CD14-positive monocyte (primary cell): Measurements from ENCODE around the gene ZIC1. TPM values are rescaled to one million over a fixed set of nuclear protein-coding genes. Genes with fewer than 3 reads are reported as not detected.

Experiments
- DNase-seq, 3 donors: peaks; one replicate each; pipeline ENCODE4 v3.0.0-alpha.2; 2011 to 2022
- H2AFZ ChIP-seq: 2 replicates; pipeline ENCODE4 v1.6.0; 2012; ENCODE audit warnings: mild to moderate bottlenecking, low read depth, low read length, inconsistent platforms; ENCODE audit not compliant: insufficient read depth, poor library complexity, severe bottlenecking
- H3K27ac ChIP-seq, 2 donors: 1 replicate in 1 of 2; 2 replicates in 1 of 2; pipeline ENCODE4 v1.5.1; 2012 to 2013; ENCODE audit warnings: low read length in 2 of 2, control low read depth in 1 of 2, inconsistent platforms in 1 of 2, low read depth in 1 of 2, mild to moderate bottlenecking in 1 of 2
- H3K27me3 ChIP-seq, 2 donors: one replicate each; pipeline versions ENCODE4 v1.6.0 to v1.6.1; 2011 to 2013; ENCODE audit warnings: low read length in 2 of 2; ENCODE audit not compliant: control insufficient read depth in 2 of 2, insufficient read depth in 2 of 2
- H3K36me3 ChIP-seq, 2 donors: replicated peaks in 1 of 2; 1 replicate in 1 of 2; 2 replicates in 1 of 2; pipeline versions ENCODE4 v1.5.1 to v1.6.1; 2012 to 2013; ENCODE audit warnings: low read length in 2 of 2, control low read depth in 1 of 2, inconsistent platforms in 1 of 2, mild to moderate bottlenecking in 1 of 2; ENCODE audit not compliant: insufficient read depth in 2 of 2, control insufficient read depth in 1 of 2
- H3K4me1 ChIP-seq, 2 donors: 1 replicate in 1 of 2; 2 replicates in 1 of 2; pipeline versions ENCODE4 v1.5.1 to v1.6.1; 2012 to 2013; ENCODE audit warnings: low read length in 2 of 2, control low read depth in 1 of 2, inconsistent platforms in 1 of 2, mild to moderate bottlenecking in 1 of 2, moderate library complexity in 1 of 2; ENCODE audit not compliant: insufficient read depth in 2 of 2, control insufficient read depth in 1 of 2
- H3K4me2 ChIP-seq: replicated peaks from 2 replicates; pipeline ENCODE3; 2012; ENCODE audit warnings: low read length, moderate library complexity, mild to moderate bottlenecking; ENCODE audit not compliant: poor library complexity, severe bottlenecking; ENCODE audit errors: extremely low read depth
- H3K4me3 ChIP-seq, 3 experiments: fragments of 200-600 bp in 1 of 3; sonication (generic) in 1 of 3; replicated peaks in 1 of 3; 1 replicate in 2 of 3; 2 replicates in 1 of 3; pipeline ENCODE4 v1.5.1; 2011 to 2013; ENCODE audit warnings: low read length in 3 of 3, mild to moderate bottlenecking in 3 of 3, control low read depth in 2 of 3, low read depth in 2 of 3, inconsistent platforms in 1 of 3, moderate library complexity in 1 of 3
- H3K79me2 ChIP-seq: 2 replicates; pipeline ENCODE4 v1.6.0; 2012; ENCODE audit warnings: mild to moderate bottlenecking, control low read depth, inconsistent platforms, low read length, moderate library complexity; ENCODE audit not compliant: insufficient read depth
- H3K9ac ChIP-seq: 2 replicates; pipeline ENCODE4 v1.6.0; 2017; ENCODE audit warnings: low read length, mild to moderate bottlenecking; ENCODE audit not compliant: insufficient read depth, poor library complexity, severe bottlenecking
- H3K9me3 ChIP-seq, 2 donors: replicated peaks in 1 of 2; 1 replicate in 1 of 2; 2 replicates in 1 of 2; pipeline versions ENCODE4 v1.5.1 to v1.6.1; 2012 to 2013; ENCODE audit warnings: low read length in 2 of 2, control low read depth in 1 of 2; ENCODE audit not compliant: control insufficient read depth in 1 of 2, insufficient read depth in 1 of 2
- H4K20me1 ChIP-seq: 2 replicates; pipeline ENCODE4 v1.6.0; 2012; ENCODE audit warnings: mild to moderate bottlenecking, low read length, control low read depth, moderate library complexity; ENCODE audit not compliant: insufficient read depth
- H3K27ac Mint-ChIP-seq, 7 donors: one replicate each; pipeline ENCODE4 v1.8.0; 2020; ENCODE audit warnings: mild to moderate bottlenecking in 7 of 7, mixed read lengths in 7 of 7, moderate library complexity in 6 of 7, inconsistent platforms in 2 of 7
- H3K27me3 Mint-ChIP-seq, 3 donors: one replicate each; pipeline ENCODE4 v1.8.0; 2021 to 2022; ENCODE audit warnings: low read depth in 3 of 3, mild to moderate bottlenecking in 3 of 3, mixed read lengths in 3 of 3, moderate library complexity in 3 of 3, inconsistent platforms in 1 of 3
- H3K36me3 Mint-ChIP-seq, 2 donors: one replicate each; pipeline ENCODE4 v1.8.0; 2020; ENCODE audit warnings: mixed read lengths in 2 of 2, inconsistent platforms in 1 of 2, mild to moderate bottlenecking in 1 of 2
- H3K4me1 Mint-ChIP-seq: one replicate; pipeline ENCODE4 v1.8.0; 2020; ENCODE audit warnings: mild to moderate bottlenecking, mixed read lengths
- H3K4me3 Mint-ChIP-seq, 2 donors: one replicate each; pipeline ENCODE4 v1.8.0; 2020; ENCODE audit warnings: mild to moderate bottlenecking in 2 of 2, mixed read lengths in 2 of 2, moderate library complexity in 1 of 2
- H3K9me3 Mint-ChIP-seq, 7 donors: one replicate each; pipeline ENCODE4 v1.8.0; 2020 to 2022; ENCODE audit warnings: mixed read lengths in 7 of 7, mild to moderate bottlenecking in 6 of 7, moderate library complexity in 6 of 7, inconsistent platforms in 2 of 7
- CTCF ChIP-seq: fragments of 200-600 bp; IDR thresholded peaks from one replicate; pipeline ENCODE4 v1.8.0; 2022; ENCODE audit warnings: antibody characterized with exemption, mild to moderate bottlenecking
- WGBS: methylation state at CpG from one replicate; pipeline ENCODE4 v1.1.5; 2013; ENCODE audit warnings: missing lambda C conversion rate; ENCODE audit not compliant: insufficient coverage; 5-methylcytosine and 5-hydroxymethylcytosine counted together
- intact Hi-C, 2 donors: fragments of 100-400 bp; cut with micrococcal nuclease; formaldehyde crosslinking; loops; one replicate each; pipeline versions ENCODE4 v1.15.0 to v1.15.1; 2023
- polyA plus RNA-seq, 3 donors: library from polyadenylated mRNA; depleted of rRNA in 1 of 3; unstranded in 2 of 3; stranded (reverse) in 1 of 3; fragments of 300-500 nt in 2 of 3; fragments of >200 nt in 1 of 3; fragmentation: Illumina TruSeq in 2 of 3; gene quantifications; 1 replicate in 2 of 3; 2 replicates in 1 of 3; pipeline ENCODE4 v1.2.3, GENCODE V29; 2012 to 2021

Gene ZIC1
- polyA plus RNA-seq, 3 donors: not detected

DNA sequence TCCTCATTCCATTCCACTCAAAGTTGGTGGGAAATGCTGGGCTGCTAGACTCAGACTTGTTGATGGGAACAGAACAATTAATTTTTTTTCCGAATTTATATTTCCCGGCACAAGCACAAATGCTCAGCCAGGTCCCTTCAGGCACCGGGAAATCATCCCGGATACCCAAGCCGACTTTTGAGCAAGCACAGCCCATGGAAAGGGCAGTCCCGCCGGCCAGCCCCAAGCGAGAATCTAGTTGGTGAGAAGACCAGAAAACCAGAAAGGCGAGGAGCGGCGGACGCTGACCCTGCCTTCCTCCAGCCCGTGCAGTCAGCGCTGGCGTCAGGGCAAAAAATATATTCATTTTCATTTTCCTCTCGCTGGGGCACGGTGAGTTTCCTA is 2.1 kb upstream of the ZIC1 start:
- Histone ChIP-seq H3K36me3 (no peaks in the 10 kb centered on the region), H3K9me3 (peaks cover 29 to 90% of the 10 kb centered on the region in 2 donors), H3K27me3 (peaks cover 78 to 98% of the 10 kb centered on the region in 2 donors), H3K4me3 (no peak overlapping the region), H3K4me1 (peaks cover 0 to 10% of the 10 kb centered on the region in 2 donors), H4K20me1 (no peaks in the 10 kb centered on the region), H3K4me2 (no peak overlapping the region), H2AFZ (no peak overlapping the region), H3K79me2 (no peaks in the 10 kb centered on the region), H3K9ac (no peak overlapping the region), H3K27ac (no peak overlapping the region)
- peak overlapping the region in 1 of 2 donors; percentile 73 for H3K4me3 Mint-ChIP-seq
- H3K27ac Mint-ChIP-seq: no peak overlapping the region
- peaks cover 92 to 98% (median 97%) of the 10 kb centered on the region in 3 donors for H3K27me3 Mint-ChIP-seq
- 5% methylated on average over 9 of the region's 17 CpGs for WGBS
- DNase-seq: no peak
- H3K4me1 Mint-ChIP-seq: peaks cover 18% of the 10 kb centered on the region
- peaks cover 18 to 39% of the 10 kb centered on the region in 2 donors for H3K36me3 Mint-ChIP-seq
- intact Hi-C loops: no loop called here
- no peak for TF ChIP-seq CTCF
- H3K9me3 Mint-ChIP-seq: peaks cover 29 to 84% (median 77%) of the 10 kb centered on the region in 7 donors

DNA sequence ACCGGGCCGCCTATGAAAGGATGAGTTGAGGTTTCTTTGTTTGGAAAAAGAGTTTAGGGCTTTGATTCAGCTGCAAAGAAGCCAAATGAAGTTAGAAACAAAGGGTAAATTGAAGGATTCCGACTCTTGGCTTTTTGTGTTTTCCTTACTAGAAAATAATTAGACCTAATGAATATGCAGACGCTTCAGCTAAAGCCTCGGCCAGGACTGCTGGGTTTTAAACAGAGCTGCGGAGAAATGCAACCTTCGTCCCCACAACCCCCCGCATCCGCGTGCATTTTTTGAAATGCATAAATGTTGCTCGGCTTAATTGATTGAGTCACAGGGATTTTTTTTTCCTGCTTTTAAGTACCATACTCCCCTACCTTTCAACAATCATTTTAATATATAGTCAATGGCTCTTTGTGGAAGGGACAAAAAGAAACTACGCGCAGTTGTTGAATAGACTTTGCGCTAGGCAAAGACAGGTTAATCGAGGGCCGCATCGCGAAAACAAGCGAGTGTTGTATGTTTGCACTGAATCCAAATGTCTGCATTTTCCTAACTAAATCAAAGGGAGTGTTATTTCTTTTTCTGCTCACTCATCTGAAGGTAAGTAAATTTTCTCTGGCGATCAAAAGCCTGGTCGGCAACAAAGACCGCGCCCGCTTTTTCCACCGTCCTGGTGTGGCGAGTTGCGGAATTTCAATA is 1.5 kb upstream of the ZIC1 start:
- H3K4me3 Mint-ChIP-seq: peak overlapping the region in 1 of 2 donors; percentile 73
- intact Hi-C loops: no loop called here
- TF ChIP-seq CTCF: no peak

More for the DNA sequence above, 1.5 kb upstream of the ZIC1 start:
- Histone ChIP-seq H3K9ac (no peak overlapping the region), H3K4me1 (peaks cover 0 to 10% of the 10 kb centered on the region in 2 donors), H3K4me2 (no peak overlapping the region), H3K27me3 (peaks cover 82 to 98% of the 10 kb centered on the region in 2 donors), H2AFZ (no peak overlapping the region), H4K20me1 (no peaks in the 10 kb centered on the region), H3K36me3 (no peaks in the 10 kb centered on the region), H3K79me2 (no peaks in the 10 kb centered on the region), H3K4me3 (no peak overlapping the region), H3K9me3 (peaks cover 29 to 89% of the 10 kb centered on the region in 2 donors), H3K27ac (no peak overlapping the region)
- Mint-ChIP-seq H3K27me3 (peaks cover 93 to 98% (median 97%) of the 10 kb centered on the region in 3 donors), H3K27ac (peak overlapping the region in 1 of 7 donors; percentile 57), H3K9me3 (peaks cover 25 to 86% (median 77%) of the 10 kb centered on the region in 7 donors), H3K4me1 (peaks cover 22% of the 10 kb centered on the region), H3K36me3 (peaks cover 21 to 42% of the 10 kb centered on the region in 2 donors)
- DNase-seq: no peak
- 31% methylated on average over 9 of the region's 27 CpGs for WGBS
